ENCODE measurements around the gene HBB.
"Not testable (repeated sequence)": the region's sequence is repeated elsewhere in the genome, so short reads cannot be mapped to it uniquely, and the experiment has no call there.

The HBB gene

DNA sequence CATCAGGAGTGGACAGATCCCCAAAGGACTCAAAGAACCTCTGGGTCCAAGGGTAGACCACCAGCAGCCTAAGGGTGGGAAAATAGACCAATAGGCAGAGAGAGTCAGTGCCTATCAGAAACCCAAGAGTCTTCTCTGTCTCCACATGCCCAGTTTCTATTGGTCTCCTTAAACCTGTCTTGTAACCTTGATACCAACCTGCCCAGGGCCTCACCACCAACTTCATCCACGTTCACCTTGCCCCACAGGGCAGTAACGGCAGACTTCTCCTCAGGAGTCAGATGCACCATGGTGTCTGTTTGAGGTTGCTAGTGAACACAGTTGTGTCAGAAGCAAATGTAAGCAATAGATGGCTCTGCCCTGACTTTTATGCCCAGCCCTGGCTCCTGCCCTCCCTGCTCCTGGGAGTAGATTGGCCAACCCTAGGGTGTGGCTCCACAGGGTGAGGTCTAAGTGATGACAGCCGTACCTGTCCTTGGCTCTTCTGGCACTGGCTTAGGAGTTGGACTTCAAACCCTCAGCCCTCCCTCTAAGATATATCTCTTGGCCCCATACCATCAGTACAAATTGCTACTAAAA lies at the start of gene HBB:
Gene HBB (minus strand): TSS at position 340 of the 579 bp plus-strand sequence. CDS start 50 bp downstream, at position 290.
- peak; percentile 79 for DNase-seq (ENCODE audit: low spot score)

DNA sequence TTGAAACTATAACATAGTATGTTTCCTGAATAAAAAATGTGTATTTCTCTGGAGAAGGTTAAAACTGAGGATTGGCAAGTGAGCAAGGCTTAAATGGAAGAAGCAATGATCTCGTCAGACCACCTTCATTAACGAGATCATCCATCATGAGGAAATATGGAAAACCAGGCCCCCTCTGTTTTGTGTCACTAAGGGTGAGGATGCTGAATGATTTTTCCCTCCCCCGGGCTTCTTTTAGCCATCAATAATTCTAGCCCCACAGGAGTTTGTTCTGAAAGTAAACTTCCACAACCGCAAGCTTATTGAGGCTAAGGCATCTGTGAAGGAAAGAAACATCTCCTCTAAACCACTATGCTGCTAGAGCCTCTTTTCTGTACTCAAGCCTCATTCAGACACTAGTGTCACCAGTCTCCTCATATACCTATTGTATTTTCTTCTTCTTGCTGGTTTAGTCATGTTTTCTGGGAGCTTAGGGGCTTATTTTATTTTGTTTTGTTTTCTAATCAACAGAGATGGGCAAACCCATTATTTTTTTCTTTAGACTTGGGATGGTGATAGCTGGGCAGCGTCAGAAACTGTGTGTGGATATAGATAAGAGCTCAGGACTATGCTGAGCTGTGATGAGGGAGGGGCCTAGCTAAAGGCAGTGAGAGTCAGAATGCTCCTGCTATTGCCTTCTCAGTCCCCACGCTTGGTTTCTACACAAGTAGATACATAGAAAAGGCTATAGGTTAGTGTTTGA lies 48.7 kb upstream of the HBB start:
- DNase-seq (ENCODE audit: low spot score) = no peak

DNA sequence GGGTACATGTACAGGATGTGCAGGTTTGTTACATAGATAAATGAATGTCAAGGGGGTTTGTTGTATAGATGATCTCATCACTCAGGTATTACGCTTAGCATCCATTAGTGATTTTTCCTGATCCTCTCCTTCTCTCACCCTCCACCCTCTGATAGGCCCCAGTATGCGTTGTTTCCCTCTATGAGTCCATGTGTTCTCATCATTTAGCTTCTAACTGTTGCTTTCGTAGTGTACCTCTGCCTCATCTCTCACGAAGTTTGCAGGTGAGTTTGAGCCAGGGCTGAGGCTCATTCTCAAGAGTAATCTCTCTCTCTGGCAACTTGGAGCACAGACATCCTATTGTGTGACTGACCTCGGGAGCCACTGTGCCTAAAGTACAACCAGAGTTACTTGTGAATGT lies 47.5 kb upstream of the HBB start:
- DNase-seq (ENCODE audit: low spot score) = no peak

DNA sequence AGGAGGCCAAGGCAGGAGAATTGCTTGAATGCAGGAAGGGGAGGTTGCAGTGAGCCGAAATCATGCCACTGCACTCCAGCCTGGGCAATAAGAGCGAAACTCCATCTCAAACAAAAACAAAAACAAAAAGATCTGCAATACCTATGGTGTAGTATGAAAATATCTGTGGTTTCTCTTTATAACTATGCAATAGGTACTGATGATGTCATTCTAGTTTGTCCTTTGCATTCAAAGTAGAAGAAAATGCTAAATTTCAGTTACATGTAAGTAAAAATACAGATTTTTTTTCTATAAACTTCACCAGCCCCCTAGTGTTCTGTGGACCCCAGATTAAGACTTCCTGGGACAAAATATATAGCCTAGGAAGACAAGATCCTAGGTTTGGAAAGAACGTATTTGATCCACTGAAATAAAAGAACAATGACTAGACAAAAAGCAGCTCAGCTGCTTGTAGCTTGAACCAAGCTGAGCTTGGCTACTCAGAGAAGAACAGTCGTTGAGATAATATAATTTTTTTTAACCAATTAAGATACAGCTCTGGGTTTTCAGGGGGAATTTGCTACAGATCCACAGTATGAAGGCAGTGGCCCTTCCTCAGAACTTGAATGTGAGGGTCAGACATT lies 45.6 kb upstream of the HBB start:
- no peak for DNase-seq (ENCODE audit: low spot score)

DNA sequence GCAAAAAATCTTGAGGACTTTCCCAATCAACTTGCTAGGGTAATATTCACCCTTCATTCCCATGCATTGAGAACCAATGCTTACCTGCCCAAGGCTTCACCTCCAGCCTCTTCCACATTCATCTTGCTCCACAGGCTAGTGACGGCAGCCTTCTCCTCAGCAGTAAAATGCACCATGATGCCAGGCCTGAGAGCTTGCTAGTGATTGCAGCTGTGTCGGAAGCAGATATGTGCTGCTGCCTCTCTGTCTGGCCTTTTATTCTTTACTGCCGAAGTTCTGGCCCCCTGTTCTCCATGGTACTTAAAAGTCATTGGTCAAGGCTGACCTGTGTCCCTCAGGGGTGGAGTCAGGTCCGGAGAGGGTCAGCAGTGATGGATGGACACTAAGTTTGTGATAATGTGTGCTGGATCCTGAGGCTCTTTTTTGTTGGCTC lies 42.9 kb upstream of the HBB start, which contains the start of gene HBE1:
Gene HBE1 (minus strand): TSS at position 231 of the 433 bp plus-strand sequence. CDS start 55 bp downstream, at position 176.
- no peak for DNase-seq (ENCODE audit: low spot score)

DNA sequence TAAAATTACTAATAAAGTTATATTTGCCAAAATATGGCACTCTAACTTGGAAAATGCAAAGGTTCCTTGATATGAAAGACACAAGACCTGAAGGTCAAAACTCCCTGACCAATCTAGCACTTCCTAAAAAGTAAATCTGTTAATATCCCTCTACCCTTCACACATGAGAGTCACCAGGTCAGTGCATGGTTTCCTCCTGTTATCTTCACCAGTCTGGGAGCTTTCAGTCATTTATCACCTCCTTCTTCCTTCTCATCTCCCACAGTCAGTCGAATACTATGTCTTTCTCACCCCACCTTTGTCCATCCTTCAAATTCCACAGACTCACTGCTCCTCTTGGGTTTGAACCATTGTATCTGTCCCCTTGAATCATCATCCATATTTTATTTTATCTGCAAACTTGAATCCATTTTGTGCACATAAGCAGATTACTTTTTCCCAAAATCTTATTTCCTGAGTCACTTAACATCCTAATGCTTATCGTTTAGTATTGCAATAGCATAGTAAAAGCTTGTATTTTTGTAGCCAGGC lies 40.2 kb upstream of the HBB start:
- DNase-seq (ENCODE audit: low spot score) = no peak

DNA sequence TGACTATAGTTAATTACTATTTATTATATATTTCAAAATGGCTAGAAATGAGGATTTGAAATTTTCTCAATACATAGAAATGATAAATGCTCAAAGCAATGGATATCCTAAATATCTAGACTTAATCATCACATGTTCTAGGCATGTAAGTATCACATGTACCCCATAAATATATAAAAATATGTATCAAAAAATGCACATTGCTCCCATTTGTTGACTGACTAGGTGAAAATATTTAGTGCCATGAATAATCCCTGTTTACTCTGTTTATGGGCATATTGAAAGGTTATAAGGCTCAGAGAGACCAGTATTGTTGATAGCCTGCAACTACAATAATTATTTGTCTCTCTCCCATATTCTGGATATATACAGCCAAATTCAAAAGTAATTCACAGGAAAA lies 39.7 kb upstream of the HBB start:
- DNase-seq (ENCODE audit: low spot score) = no peak

DNA sequence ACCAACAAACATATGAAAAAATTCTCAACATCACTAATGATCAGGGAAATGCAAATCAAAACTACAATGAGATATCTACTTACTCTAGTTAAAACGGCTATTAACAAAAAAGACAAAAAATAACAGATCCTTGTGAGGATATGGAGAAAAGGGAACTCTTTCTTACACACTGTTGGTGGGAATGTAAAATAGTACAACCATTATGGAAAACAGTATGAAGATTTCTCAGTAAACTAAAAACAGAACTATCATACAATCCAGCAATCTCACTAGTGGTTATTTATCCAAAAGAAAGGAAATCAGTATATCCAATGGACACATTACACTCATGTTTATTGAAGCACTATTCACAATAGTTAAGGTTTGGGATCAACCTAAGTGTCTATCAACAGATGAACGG lies 39.0 kb upstream of the HBB start:
- no peak for DNase-seq (ENCODE audit: low spot score)

DNA sequence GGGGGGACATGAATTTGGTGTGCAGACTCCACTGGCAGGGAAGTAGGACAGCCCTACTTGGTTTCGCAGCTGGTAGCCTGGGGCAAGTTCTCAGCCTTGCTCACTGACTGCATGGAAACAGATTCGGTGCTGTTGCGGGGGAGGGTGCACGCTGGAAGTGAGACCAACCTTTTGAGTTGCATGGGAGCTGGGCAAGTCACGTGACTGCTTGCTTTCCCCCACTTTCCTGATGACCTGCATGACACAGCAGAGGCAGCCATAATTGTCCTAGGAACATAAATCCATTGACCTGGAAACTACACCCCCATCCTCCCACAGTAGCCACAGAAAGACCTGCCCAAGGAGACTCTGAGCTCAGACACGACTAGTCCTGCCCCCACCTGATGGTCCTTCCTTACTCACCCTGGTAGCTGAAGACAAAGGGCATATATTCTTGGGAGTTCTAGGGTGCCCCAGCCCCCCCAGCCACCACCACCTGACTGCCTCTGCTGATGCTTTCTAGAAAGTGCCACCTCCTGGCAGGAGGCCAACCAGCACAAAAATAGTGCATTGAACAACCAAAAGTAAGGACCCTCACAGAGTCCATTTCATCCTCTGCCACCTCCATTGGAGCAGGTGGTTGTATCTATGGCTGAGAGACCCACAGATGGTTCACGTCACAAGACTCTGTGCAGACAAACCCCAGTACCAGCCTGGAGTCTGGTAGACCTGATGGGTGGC lies 31.8 kb upstream of the HBB start:
- DNase-seq (ENCODE audit: low spot score) = no peak

DNA sequence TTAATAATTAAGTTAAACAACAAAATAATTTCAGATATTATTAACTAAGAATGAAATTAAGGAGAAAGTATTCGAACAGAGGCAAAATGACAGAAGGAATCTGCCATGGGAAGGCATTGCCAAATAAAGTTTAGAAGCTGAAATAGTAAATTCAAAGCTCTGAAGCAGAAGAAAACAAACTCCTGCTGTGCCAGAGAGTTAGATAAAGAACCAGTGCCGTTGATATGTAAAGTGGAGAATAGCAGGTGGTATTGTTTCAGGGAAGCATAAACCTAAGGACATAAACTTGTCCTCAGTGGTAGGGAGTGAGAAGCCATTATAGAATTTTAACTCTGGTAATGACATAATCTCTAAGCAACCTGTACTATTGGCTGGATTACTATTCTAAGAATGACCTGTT lies 30.4 kb upstream of the HBB start:
- no peak for DNase-seq (ENCODE audit: low spot score)

DNA sequence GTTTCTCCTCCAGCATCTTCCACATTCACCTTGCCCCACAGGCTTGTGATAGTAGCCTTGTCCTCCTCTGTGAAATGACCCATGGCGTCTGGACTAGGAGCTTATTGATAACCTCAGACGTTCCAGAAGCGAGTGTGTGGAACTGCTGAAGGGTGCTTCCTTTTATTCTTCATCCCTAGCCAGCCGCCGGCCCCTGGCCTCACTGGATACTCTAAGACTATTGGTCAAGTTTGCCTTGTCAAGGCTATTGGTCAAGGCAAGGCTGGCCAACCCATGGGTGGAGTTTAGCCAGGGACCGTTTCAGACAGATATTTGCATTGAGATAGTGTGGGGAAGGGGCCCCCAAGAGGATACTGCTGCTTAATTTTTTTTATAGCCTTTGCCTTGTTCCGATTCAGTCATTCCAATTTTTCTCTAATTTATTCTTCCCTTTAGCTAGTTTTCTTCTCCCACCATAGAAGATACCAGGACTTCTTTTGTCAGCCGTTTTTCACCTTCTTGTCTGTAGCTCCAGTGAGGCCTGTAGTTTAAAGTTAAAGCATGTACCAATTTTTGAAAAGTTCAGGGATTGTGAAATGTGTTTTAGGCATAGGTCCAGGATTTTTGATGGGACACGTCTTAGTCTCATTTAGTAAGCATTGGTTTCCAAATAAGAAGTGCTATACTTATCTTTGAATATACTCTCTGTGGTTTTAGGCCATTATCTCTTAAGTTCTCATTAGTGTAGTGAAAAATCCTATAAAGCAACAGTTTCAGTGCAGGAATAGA lies 28.0 kb upstream of the HBB start, which contains the start of gene HBG2:
Gene HBG2 (minus strand): TSS at position 136 of the 768 bp plus-strand sequence. CDS start 53 bp downstream, at position 83.
- DNase-seq (ENCODE audit: low spot score) = not testable (repeated sequence)

DNA sequence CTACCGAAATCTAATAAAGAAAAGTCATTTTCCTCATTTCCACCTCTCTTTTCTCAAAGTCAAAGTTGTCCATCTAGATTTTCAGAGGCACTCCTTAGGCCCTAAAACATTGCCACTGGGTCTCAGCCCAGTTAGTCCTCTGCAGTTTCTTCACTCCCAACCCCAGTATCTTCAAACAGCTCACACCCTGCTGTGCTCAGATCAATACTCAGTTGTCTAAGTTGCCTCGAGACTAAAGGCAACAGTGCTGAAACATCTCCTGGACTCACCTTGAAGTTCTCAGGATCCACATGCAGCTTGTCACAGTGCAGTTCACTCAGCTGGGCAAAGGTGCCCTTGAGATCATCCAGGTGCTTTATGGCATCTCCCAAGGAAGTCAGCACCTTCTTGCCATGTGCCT lies 27.2 kb upstream of the HBB start:
- DNase-seq (ENCODE audit: low spot score) = not testable (repeated sequence)

DNA sequence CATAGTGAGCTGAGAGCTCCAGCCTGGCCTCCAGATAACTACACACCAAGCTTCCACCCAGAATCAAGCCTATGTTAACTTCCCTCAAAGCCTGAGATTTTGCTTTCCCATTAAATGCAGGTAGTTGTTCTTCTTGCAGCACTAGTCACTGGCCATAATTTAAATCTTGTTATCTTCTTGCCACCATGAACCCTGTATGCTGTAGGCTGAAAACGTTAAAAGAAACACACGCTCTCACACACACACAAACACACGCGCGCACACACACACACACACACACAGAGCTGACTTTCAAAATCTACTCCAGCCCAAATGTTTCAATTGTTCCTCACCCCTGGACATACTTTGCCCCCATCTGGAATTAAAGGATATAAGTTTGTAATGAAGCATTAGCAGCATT lies 26.6 kb upstream of the HBB start:
- DNase-seq (ENCODE audit: low spot score) = not testable (repeated sequence)

DNA sequence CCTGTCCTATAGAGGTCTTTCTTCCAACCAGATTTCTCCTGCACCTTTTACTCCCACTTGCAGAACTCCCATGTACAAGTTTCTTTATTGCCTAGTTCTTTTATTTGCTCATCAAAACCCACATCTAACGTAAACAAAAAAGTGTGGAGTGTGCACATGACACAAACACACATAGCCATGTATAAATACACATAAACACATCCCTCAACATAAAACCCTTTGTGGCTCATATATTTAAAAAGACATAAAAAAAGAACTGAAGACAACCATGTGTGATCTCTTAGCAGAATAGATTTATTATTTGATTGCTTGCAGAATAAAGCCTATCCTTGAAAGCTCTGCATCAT lies 26.0 kb upstream of the HBB start:
- DNase-seq (ENCODE audit: low spot score) = no peak

DNA sequence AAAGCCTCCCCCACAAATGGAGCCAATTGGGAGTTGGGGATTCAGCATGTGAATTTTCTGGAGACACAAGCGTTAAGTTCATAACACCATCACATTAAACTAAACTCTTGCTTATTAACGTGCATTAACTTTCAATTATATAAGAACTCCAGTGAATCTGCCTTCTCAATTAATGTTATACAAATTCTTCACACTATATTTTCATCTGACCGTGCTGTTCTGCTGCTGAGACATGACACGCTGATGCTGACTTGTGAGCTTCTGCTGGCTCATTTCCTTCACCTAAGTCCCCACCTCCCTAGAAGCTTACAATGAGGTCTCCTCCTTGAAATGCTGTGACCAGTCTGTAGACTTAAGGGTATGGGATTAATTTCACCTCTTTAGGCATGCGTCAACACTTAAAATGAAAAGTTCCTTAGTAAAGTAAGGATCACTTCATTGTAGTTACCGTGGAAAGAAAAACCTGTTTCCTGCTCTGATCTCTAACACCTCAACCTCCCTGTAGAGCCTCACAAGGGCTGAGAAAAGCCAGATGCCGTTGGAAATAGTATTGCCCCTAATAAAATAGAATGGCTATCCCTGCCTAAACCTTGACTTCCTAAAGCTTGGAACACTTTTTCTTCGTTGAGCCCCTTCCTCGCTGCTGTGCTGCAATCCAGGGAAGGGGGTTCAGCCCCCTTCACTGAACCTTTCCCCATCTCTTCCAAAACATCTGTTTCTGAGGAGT lies 25.5 kb upstream of the HBB start:
- no peak for DNase-seq (ENCODE audit: low spot score)

DNA sequence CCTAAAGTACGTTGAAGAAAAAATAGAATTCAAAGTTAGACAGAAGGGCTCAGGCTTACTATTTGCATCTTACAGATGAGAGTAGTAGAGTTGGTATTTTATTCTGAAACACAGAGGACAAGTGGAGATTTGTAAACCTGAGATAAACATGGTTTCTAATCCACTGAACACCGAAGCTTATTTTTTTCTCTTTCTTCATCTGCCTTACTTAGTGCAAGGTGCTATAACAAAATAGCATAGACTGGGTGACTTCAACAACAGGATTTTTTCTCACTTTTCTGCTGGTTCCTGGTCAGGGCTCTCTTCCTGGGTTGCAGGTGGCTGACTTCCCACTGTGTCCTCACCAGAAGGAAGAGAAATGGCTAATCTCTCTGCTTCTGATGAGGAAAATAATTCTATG lies 24.9 kb upstream of the HBB start:
- no peak for DNase-seq (ENCODE audit: low spot score)

DNA sequence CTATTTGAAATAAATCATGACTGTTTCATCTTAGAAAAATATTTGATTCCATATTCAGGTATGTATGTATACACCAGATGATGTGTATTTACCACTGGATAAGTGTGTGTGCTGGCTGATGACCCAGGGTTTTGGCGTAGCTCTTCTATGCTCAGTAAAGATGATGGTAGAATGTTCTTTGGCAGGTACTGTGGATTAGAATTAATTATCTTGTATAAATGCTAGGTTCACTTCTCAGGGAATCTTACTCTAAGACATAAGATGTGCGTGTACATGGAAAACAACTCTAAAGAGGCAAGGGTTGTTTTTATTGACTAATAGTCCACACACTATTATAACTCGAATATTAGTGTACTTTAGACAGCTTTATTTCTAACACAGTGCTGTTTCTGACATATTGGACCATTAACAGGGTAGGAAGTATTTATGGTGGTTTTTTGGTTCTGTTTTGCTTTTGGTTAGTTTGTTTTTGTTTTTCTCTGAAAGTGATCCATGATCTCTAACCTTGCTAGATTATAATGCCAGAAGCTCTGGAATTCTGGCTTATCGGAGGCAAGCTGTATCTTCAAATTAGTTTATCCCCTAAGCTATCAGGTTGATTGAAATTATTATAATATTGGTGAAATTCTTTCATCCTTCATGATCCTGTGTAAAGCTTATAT lies 23.8 kb upstream of the HBB start:
- no peak for DNase-seq (ENCODE audit: low spot score)

DNA sequence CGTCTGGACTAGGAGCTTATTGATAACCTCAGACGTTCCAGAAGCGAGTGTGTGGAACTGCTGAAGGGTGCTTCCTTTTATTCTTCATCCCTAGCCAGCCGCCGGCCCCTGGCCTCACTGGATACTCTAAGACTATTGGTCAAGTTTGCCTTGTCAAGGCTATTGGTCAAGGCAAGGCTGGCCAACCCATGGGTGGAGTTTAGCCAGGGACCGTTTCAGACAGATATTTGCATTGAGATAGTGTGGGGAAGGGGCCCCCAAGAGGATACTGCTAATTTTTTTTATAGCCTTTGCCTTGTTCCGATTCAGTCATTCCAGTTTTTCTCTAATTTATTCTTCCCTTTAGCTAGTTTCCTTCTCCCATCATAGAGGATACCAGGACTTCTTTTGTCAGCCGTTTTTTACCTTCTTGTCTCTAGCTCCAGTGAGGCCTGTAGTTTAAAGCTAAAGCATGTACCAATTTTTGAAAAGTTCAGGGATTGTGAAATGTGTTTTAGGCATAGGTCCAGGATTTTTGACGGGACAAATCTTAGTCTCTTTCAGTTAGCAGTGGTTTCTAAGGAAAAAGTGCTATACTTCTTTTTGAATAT lies 23.0 kb upstream of the HBB start, which contains the start of gene HBG1:
Gene HBG1 (minus strand): TSS at position 51 of the 590 bp plus-strand sequence. CDS start 53 bp downstream, outside the sequence.
- not testable (repeated sequence) for DNase-seq (ENCODE audit: low spot score)

DNA sequence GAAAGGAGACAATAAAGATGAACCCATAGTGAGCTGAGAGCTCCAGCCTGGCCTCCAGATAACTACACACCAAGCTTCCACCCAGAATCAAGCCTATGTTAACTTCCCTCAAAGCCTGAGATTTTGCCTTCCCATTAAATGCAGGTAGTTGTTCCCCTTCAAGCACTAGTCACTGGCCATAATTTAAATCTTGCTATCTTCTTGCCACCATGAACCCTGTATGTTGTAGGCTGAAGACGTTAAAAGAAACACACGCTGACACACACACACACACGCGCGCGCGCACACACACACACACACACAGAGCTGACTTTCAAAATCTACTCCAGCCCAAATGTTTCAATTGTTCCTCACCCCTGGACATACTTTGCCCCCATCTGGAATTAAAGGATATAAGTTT lies 21.6 kb upstream of the HBB start:
- not testable (repeated sequence) for DNase-seq (ENCODE audit: low spot score)

Data from RKO (cell line).